Testis (tissue), 3 donors: Measurements from ENCODE around the gene NHEJ1. TPM values are rescaled to one million over a fixed set of nuclear protein-coding genes. Genes with fewer than 3 reads are reported as not detected.

ENCODE experiments used
- DNase-seq: peaks from one replicate; pipeline ENCODE4 v3.0.0-alpha.2; 2019
- H3K27ac ChIP-seq, 2 donors: fragments of 200-600 bp; sonication (generic); one replicate each; pipeline ENCODE4 v1.5.1; 2019
- H3K27me3 ChIP-seq: fragments of 200-600 bp; sonication (generic); one replicate; pipeline ENCODE4 v1.5.1; 2019
- H3K36me3 ChIP-seq: fragments of 200-600 bp; sonication (generic); one replicate; pipeline ENCODE4 v1.5.1; 2017; ENCODE audit warnings: low read depth; ENCODE audit errors: missing control alignments
- H3K4me1 ChIP-seq: fragments of 200-600 bp; sonication (generic); one replicate; pipeline ENCODE4 v1.5.1; 2019
- H3K4me3 ChIP-seq, 2 donors: fragments of 200-600 bp; sonication (generic); one replicate each; pipeline ENCODE4 v1.5.1; 2017 to 2019
- H3K9me3 ChIP-seq: fragments of 200-600 bp; sonication (generic); one replicate; pipeline ENCODE4 v1.5.1; 2017
- POLR2A ChIP-seq: fragments of 450-650 bp; IDR thresholded peaks from one replicate; pipeline ENCODE4 v1.6.1; 2017; ENCODE audit warnings: antibody characterized with exemption, mild to moderate bottlenecking, moderate library complexity
- WGBS, 2 donors: methylation state at CpG; one replicate each; pipeline ENCODE4 v1.1.5; 2018; 5-methylcytosine and 5-hydroxymethylcytosine counted together
- intact Hi-C: fragments of 100-400 bp; cut with DNase I; formaldehyde crosslinking; loops from one replicate; pipeline ENCODE4 v1.15.1; 2023; ENCODE audit warnings: low total_unique reads
- microRNA counts, 2 donors: library from miRNA; unstranded; fragments of <30 nt; microRNA quantifications; one replicate each; lab custom pipeline; 2016
- microRNA-seq, 2 donors: library from miRNA; unstranded; fragments of <30 nt; microRNA quantifications; one replicate each; pipeline ENCODE4, GENCODE V29; 2016; ENCODE audit warnings: borderline number of aligned reads in 2 of 2, borderline replicate concordance in 1 of 2
- polyA plus RNA-seq: library from polyadenylated mRNA; stranded (reverse); fragments of 350-450 nt; fragmentation: Illumina TruSeq; extraction: RNeasy Lipid Tissue Mini Kit (QIAGEN cat#74804); gene quantifications from one replicate; pipeline ENCODE4 v1.2.3, GENCODE V29; 2014; ENCODE audit warnings: low read depth, low replicate concordance; ENCODE audit not compliant: insufficient read depth
- small RNA-seq, 2 donors: library from RNA; depleted of rRNA; stranded (forward); fragments of <200 nt; gene quantifications; one replicate each; pipeline ENCODE3, GENCODE V24; 2016
- total RNA-seq, 2 donors: library from RNA; depleted of rRNA; stranded (reverse); fragments of >200 nt; gene quantifications; one replicate each; pipeline ENCODE4 v1.2.3, GENCODE V29; 2016
- TF ChIP-seq, protein P1 (sequence below), 3 experiments: fragments of 450-650 bp in 2 of 3; fragments of 200-600 bp in 1 of 3; sonication (generic) in 1 of 3; IDR thresholded peaks; one replicate each; pipeline ENCODE4 v1.5.1; 2016 to 2019; ENCODE audit warnings: antibody characterized with exemption in 3 of 3, mild to moderate bottlenecking in 2 of 3, moderate library complexity in 1 of 3

NHEJ1 gene
- total and polyA plus RNA-seq, 3 donors from 2014 or later, result 33.4 to 67.0 (median 38.5) TPM

DNA sequence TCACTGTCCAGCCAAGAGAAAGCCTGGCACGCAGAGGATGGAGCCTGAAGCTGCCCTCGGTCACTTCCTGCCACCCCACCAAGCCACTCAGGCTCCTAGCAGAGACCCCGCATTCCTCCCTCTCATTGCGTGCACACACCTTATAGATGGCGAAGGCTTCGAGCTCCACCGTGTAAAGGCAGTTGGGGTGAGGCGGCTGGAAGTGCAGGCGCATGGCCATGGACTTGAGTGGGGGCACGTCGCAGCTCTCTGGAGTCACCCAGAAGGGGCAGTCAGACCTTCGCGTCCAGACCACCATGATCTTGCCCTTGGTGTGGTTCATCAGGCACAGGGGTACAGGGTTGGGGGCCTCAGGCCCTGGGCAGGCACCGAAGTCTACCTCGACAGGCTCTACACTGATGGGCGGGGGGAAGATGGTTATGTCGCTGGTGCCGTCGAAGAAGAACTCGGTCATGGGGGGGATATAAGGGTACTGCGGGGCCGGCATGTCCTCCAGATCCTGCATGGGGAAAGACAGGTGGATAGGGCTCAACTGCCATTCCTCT is 133.0 kb downstream of the NHEJ1 start:
- no peaks in the 10 kb centered on the region for H3K27me3 ChIP-seq
- H3K4me1 ChIP-seq, result no peaks in the 10 kb centered on the region
- H3K4me3 ChIP-seq, result no peak overlapping the region
- TF ChIP-seq, protein P1, sequence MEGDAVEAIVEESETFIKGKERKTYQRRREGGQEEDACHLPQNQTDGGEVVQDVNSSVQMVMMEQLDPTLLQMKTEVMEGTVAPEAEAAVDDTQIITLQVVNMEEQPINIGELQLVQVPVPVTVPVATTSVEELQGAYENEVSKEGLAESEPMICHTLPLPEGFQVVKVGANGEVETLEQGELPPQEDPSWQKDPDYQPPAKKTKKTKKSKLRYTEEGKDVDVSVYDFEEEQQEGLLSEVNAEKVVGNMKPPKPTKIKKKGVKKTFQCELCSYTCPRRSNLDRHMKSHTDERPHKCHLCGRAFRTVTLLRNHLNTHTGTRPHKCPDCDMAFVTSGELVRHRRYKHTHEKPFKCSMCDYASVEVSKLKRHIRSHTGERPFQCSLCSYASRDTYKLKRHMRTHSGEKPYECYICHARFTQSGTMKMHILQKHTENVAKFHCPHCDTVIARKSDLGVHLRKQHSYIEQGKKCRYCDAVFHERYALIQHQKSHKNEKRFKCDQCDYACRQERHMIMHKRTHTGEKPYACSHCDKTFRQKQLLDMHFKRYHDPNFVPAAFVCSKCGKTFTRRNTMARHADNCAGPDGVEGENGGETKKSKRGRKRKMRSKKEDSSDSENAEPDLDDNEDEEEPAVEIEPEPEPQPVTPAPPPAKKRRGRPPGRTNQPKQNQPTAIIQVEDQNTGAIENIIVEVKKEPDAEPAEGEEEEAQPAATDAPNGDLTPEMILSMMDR (IDR thresholded peaks at IDR 0.05), result no peak
- no peak for TF ChIP-seq POLR2A
- intact Hi-C loops, result no loop called here
- DNase-seq, result no peak
- H3K36me3 ChIP-seq, result no peaks in the 10 kb centered on the region
- H3K9me3 ChIP-seq, result no peaks in the 10 kb centered on the region
- 90 to 96% methylated on average over 21 to 22 of the region's 22 CpGs for WGBS, 2 donors
- H3K27ac ChIP-seq, result no peak overlapping the region

DNA sequence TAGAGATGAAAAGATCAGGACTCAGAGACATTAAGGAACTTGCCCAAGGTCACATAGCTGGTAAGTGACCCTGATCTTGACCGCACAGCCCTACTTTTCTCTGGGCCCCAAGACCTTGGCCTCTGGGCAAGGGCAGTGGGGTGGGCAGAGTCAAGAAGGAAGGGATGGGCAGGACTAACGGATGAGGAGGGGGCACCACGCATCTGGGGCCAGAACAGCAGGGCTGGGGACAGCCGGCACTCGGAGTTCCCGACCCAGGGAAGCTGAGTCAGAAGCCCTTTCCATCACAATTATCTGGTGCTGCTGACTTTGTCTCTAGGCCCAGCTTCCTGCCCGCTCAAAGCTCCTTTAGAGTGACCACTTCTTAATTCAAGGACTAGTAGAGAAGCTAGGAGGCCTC is 133.7 kb downstream of the NHEJ1 start:
- H3K27ac ChIP-seq, result no peak overlapping the region
- no peaks in the 10 kb centered on the region for H3K9me3 ChIP-seq
- H3K36me3 ChIP-seq, result no peaks in the 10 kb centered on the region
- DNase-seq, result no peak
- WGBS, 2 donors, result 79 to 85% methylated on average over 6 to 7 of the region's 7 CpGs
- no peaks in the 10 kb centered on the region for H3K27me3 ChIP-seq
- no peak overlapping the region for H3K4me3 ChIP-seq
- no peaks in the 10 kb centered on the region for H3K4me1 ChIP-seq
- intact Hi-C loops, result no loop called here
- TF ChIP-seq, protein P1 (IDR thresholded peaks at IDR 0.05), result no peak
- TF ChIP-seq POLR2A, result no peak

DNA sequence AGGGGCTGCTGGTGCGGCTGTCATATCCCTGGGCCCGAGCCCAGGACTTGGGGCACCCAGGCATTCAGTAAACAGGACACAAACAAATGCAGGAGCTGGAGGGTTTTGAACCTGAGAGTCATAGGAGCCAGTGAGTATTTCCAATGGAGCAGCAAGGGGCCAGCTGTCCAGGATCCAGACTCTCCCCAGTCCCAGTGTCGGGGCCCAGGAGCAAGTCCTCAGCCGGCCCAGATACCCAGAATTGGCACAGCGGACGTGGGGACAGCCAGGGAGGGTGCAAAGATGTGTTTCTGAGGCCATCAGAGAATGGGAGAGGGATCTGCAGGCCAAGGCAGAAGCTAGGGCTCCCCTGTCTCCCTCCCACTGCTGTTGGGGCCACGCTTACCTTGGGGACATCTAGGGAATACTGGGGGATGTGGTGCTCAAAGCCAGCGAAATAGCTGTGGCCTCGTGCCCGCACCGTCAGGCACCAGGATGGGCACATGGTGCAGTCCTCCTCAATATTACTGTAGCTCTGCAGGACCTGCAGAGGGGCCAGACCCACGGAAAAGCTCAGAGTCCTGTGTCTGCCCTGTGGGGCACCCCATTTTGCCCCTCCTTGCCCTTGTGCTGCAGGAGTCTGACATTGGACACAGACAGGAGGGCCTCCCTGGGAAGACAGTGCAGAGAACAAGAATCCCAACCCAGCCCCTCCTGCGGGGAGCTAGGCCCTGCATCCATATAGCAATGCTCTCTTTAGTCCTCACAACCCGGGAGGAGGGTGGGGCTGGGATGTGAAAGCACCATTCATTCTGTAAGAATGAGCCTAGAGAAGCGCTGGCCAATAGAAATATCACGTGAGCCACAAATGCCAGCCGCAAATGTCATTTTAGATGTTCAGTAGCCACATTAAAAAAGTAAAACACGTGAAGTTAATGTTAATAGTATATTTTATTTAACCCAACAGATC is 134.7 kb downstream of the NHEJ1 start:
- WGBS, 2 donors, result 89 to 91% methylated on average over 17 to 18 of the region's 18 CpGs
- Histone ChIP-seq H3K27ac (no peak overlapping the region), H3K4me3 (no peak overlapping the region), H3K27me3 (no peaks in the 10 kb centered on the region), H3K9me3 (no peaks in the 10 kb centered on the region), H3K4me1 (no peaks in the 10 kb centered on the region), H3K36me3 (no peaks in the 10 kb centered on the region)
- intact Hi-C loops, result no loop called here
- no peak for TF ChIP-seq POLR2A
- no peak for DNase-seq

MicroRNAs encoded within 50 kb of the gene (microRNA counts, 767-probe panel; counts per million panel counts)
- microRNA hsa-miR-3131 (lab: Ali Mortazavi, UCI), result 0 to 152 counts per million in 2 donors

Small RNA genes lying within 50 kb of the gene (microRNA-seq; reads per million reads assigned to microRNA genes)
- gene MIR3131, result 0 reads per million in 2 donors

Small RNA genes lying within 50 kb of the gene (small RNA-seq; reads per million reads assigned to genes)
- 0 reads per million in 2 donors for gene MIR3131
- 0 reads per million in 2 donors for gene RN7SL764P

Other genes with a start within 250 kb of the NHEJ1 start
- gene CDK5R2, start 201.1 kb downstream of the NHEJ1 start, total RNA-seq, result 1 to 10 TPM; 1.2 to 1.6 TPM
- 0.83 TPM for gene CDK5R2, start 201.1 kb downstream of the NHEJ1 start, polyA plus RNA-seq
- not detected for gene FEV, start 175.6 kb downstream of the NHEJ1 start, total RNA-seq
- not detected for gene FEV, start 175.6 kb downstream of the NHEJ1 start, polyA plus RNA-seq
- gene CRYBA2, start 167.4 kb downstream of the NHEJ1 start, total RNA-seq, result 1 to 10 TPM in 1 of 2 donors, under 1 TPM in 1; 0.56 to 2.9 TPM
- 2.7 TPM for gene CRYBA2, start 167.4 kb downstream of the NHEJ1 start, polyA plus RNA-seq
- gene CFAP65, start 119.3 kb downstream of the NHEJ1 start, total RNA-seq, result 10 to 100 TPM; 15.5 to 23.7 TPM
- gene CFAP65, start 119.3 kb downstream of the NHEJ1 start, polyA plus RNA-seq, result 42.9 TPM
- under 1 TPM; 0.19 to 0.39 TPM for gene IHH, start 99.9 kb downstream of the NHEJ1 start, total RNA-seq
- 1.1 TPM for gene IHH, start 99.9 kb downstream of the NHEJ1 start, polyA plus RNA-seq
- gene SLC23A3, start 9.2 kb upstream of the NHEJ1 start, total RNA-seq, result under 1 TPM; 0.39 to 0.56 TPM
- 0.42 TPM for gene SLC23A3, start 9.2 kb upstream of the NHEJ1 start, polyA plus RNA-seq
- gene CNPPD1, start 16.1 kb upstream of the NHEJ1 start, total RNA-seq, result 10 to 100 TPM; 38.3 to 60.5 TPM
- 68.0 TPM for gene CNPPD1, start 16.1 kb upstream of the NHEJ1 start, polyA plus RNA-seq
- gene RETREG2, start 17.5 kb upstream of the NHEJ1 start, total RNA-seq, result 100 to 1,000 TPM; 135 to 138 TPM
- 441 TPM for gene RETREG2, start 17.5 kb upstream of the NHEJ1 start, polyA plus RNA-seq
- 10 to 100 TPM; 34.3 to 41.3 TPM for gene ZFAND2B, start 46.0 kb upstream of the NHEJ1 start, total RNA-seq
- gene ZFAND2B, start 46.0 kb upstream of the NHEJ1 start, polyA plus RNA-seq, result 27.0 TPM
- 10 to 100 TPM; 43.8 to 47.0 TPM for gene ABCB6, start 58.1 kb upstream of the NHEJ1 start, total RNA-seq
- 94.8 TPM for gene ABCB6, start 58.1 kb upstream of the NHEJ1 start, polyA plus RNA-seq
- 100 to 1,000 TPM; 115 to 125 TPM for gene ATG9A, start 68.8 kb upstream of the NHEJ1 start, total RNA-seq
- 207 TPM for gene ATG9A, start 68.8 kb upstream of the NHEJ1 start, polyA plus RNA-seq
- 10 to 100 TPM; 50.9 to 56.4 TPM for gene ANKZF1, start 69.0 kb upstream of the NHEJ1 start, total RNA-seq
- 27.9 TPM for gene ANKZF1, start 69.0 kb upstream of the NHEJ1 start, polyA plus RNA-seq
- gene GLB1L, start 84.6 kb upstream of the NHEJ1 start, total RNA-seq, result 100 to 1,000 TPM in 1 of 2 donors, 10 to 100 TPM in 1; 70.9 to 109 TPM
- 224 TPM for gene GLB1L, start 84.6 kb upstream of the NHEJ1 start, polyA plus RNA-seq
- gene STK16, start 84.7 kb upstream of the NHEJ1 start, total RNA-seq, result 10 to 100 TPM; 29.1 to 32.6 TPM
- 63.0 TPM for gene STK16, start 84.7 kb upstream of the NHEJ1 start, polyA plus RNA-seq
- gene TUBA4B, start 92.4 kb upstream of the NHEJ1 start, total RNA-seq, result under 1 TPM in 1 of 2 donors, not detected in 1; 0.25 TPM
- 1.6 TPM for gene TUBA4B, start 92.4 kb upstream of the NHEJ1 start, polyA plus RNA-seq
- gene TUBA4A, start 93.1 kb upstream of the NHEJ1 start, total RNA-seq, result 10 to 100 TPM; 27.0 to 47.6 TPM
- 90.0 TPM for gene TUBA4A, start 93.1 kb upstream of the NHEJ1 start, polyA plus RNA-seq
- gene DNAJB2, start 118.6 kb upstream of the NHEJ1 start, total RNA-seq, result 100 to 1,000 TPM; 139 to 149 TPM
- 152 TPM for gene DNAJB2, start 118.6 kb upstream of the NHEJ1 start, polyA plus RNA-seq
- gene PTPRN, start 148.6 kb upstream of the NHEJ1 start, total RNA-seq, result 1 to 10 TPM; 3.5 to 6.0 TPM
- 1.7 TPM for gene PTPRN, start 148.6 kb upstream of the NHEJ1 start, polyA plus RNA-seq
- under 1 TPM in 1 of 2 donors, not detected in 1; 0.71 TPM for gene RESP18, start 171.9 kb upstream of the NHEJ1 start, total RNA-seq
- gene RESP18, start 171.9 kb upstream of the NHEJ1 start, polyA plus RNA-seq, result 1.4 TPM
- 10 to 100 TPM; 84.8 to 90.2 TPM for gene DNPEP, start 227.1 kb upstream of the NHEJ1 start, total RNA-seq
- gene DNPEP, start 227.1 kb upstream of the NHEJ1 start, polyA plus RNA-seq, result 145 TPM